Forelimb muscle (tissue), 1 donor: ENCODE data around the gene ETS2. TPM values are rescaled to one million over a fixed set of nuclear protein-coding genes. Genes with fewer than 3 reads are reported as not detected.

Experiments
- DNase-seq: peaks from one replicate; pipeline ENCODE4 v3.0.0-alpha.2; 2013; ENCODE audit warnings: low read depth
- polyA plus RNA-seq: library from polyadenylated mRNA; unstranded; fragments of 120-200 nt; gene quantifications from one replicate; pipeline ENCODE4 v1.2.1, GENCODE V29; 2013; ENCODE audit not compliant: insufficient read length

Gene ETS2
- polyA plus RNA-seq, 1 donor = 24.9 TPM

GRCh38 chr21:38800924-38801744 lies 4.6 kb upstream of the ETS2 start:
- DNase-seq = no peak

- DNase-seq = no peak
Observed at GRCh38 chr21:38802050-38803026, 3.4 kb upstream of the ETS2 start.

- no peak for DNase-seq
Observed at GRCh38 chr21:38803075-38803660, 2.6 kb upstream of the ETS2 start.

GRCh38 chr21:38804030-38804788 lies 1.5 kb upstream of the ETS2 start:
- DNase-seq = no peak

- no peak for DNase-seq
Observed at GRCh38 chr21:38804789-38805327, 871 bp upstream of the ETS2 start.

GRCh38 chr21:38806153-38806941 lies 618 bp downstream of the ETS2 start:
- no peak for DNase-seq

- no peak for DNase-seq
Observed at GRCh38 chr21:38806942-38807284, 1.2 kb downstream of the ETS2 start.

- no peak for DNase-seq
Observed at GRCh38 chr21:38807441-38807871, 1.7 kb downstream of the ETS2 start.

- DNase-seq = no peak
Observed at GRCh38 chr21:38807986-38808385, 2.3 kb downstream of the ETS2 start.

GRCh38 chr21:38809198-38809878 lies 3.6 kb downstream of the ETS2 start:
- no peak for DNase-seq

GRCh38 chr21:38810034-38810825 lies 4.5 kb downstream of the ETS2 start:
- DNase-seq = no peak

- DNase-seq = no peak
Observed at GRCh38 chr21:38810826-38811164, 5.1 kb downstream of the ETS2 start.

- DNase-seq = no peak
Observed at GRCh38 chr21:38811257-38811656, 5.5 kb downstream of the ETS2 start.

- DNase-seq = no peak
Observed at GRCh38 chr21:38813143-38813542, 7.4 kb downstream of the ETS2 start.

- DNase-seq = no peak
Observed at GRCh38 chr21:38813547-38813946, 7.8 kb downstream of the ETS2 start.

- DNase-seq = no peak
Observed at GRCh38 chr21:38814126-38815059, 8.7 kb downstream of the ETS2 start.

- DNase-seq = no peak
Observed at GRCh38 chr21:38815060-38815405, 9.3 kb downstream of the ETS2 start.

- no peak for DNase-seq
Observed at GRCh38 chr21:38816400-38816977, 10.8 kb downstream of the ETS2 start.
